COR-L47 (cell line): Measurements from ENCODE around the gene PLEKHS1.
"Not testable (repeated sequence)": the region's sequence is repeated elsewhere in the genome, so short reads cannot be mapped to it uniquely, and the experiment has no call there.

Experiments used
- DNase-seq: peaks from one replicate; lab custom pipeline; 2025; lab: John Stamatoyannopoulos, UW

PLEKHS1 gene

GRCh38 chr10:113791691-113792090 is 40.2 kb downstream of the PLEKHS1 start:
- no peak for DNase-seq

GRCh38 chr10:113801569-113801968 is 50.1 kb downstream of the PLEKHS1 start:
- no peak for DNase-seq

GRCh38 chr10:113802997-113803396 is 51.5 kb downstream of the PLEKHS1 start:
- DNase-seq = no peak

- no peak for DNase-seq
Measured at GRCh38 chr10:113806503-113806902, 55.0 kb downstream of the PLEKHS1 start.

GRCh38 chr10:113808168-113808567 is 56.7 kb downstream of the PLEKHS1 start:
- no peak for DNase-seq

- not testable (repeated sequence) for DNase-seq
Measured at GRCh38 chr10:113814700-113815099, 63.2 kb downstream of the PLEKHS1 start.

- DNase-seq = no peak
Measured at GRCh38 chr10:113819989-113820388, 68.5 kb downstream of the PLEKHS1 start.

- no peak for DNase-seq
Measured at GRCh38 chr10:113820507-113820906, 69.0 kb downstream of the PLEKHS1 start.

- not testable (repeated sequence) for DNase-seq
Measured at GRCh38 chr10:113821306-113821705, 69.8 kb downstream of the PLEKHS1 start.

GRCh38 chr10:113822174-113822573 is 70.7 kb downstream of the PLEKHS1 start:
- DNase-seq = no peak

GRCh38 chr10:113823389-113823788 is 71.9 kb downstream of the PLEKHS1 start:
- DNase-seq = no peak

GRCh38 chr10:113825791-113826190 is 74.3 kb downstream of the PLEKHS1 start:
- no peak for DNase-seq

GRCh38 chr10:113828567-113828966 is 77.1 kb downstream of the PLEKHS1 start:
- DNase-seq = not testable (repeated sequence)
